Measurements from ENCODE around the gene NAT16.

GRCh38 chr7:101153969-101154692 lies 26.0 kb downstream of the NAT16 start, which contains the start of gene AP1S1:
- TF ChIP-seq CTCF (IDR thresholded peaks at IDR 0.05), result no peak
- no peak for TF ChIP-seq ZFX (IDR thresholded peaks at IDR 0.05; ENCODE audit: borderline replicate concordance)

All from 22Rv1 (cell line).